ENCODE results near the gene FAM50B. TPM values are rescaled to one million over a fixed set of nuclear protein-coding genes. Genes with fewer than 3 reads are reported as not detected.
A peak's percentile ranks its signal among the peaks of the same experiment; 100 is the strongest.

Gene FAM50B
- total RNA-seq, 1 experiment from 2014 or later: 3.3 TPM

- H2BK5ac ChIP-seq (ENCODE audit: insufficient read length, low read length): no peak overlapping the region
- no peak overlapping the region for H4K8ac ChIP-seq (replicated peaks; ENCODE audit: insufficient read length, low read depth, low read length)
- no peak overlapping the region for H3K27ac ChIP-seq (ENCODE audit: insufficient read length, low read depth, low read length)
- H2AFZ ChIP-seq (ENCODE audit: low read length): no peak overlapping the region
- H3K4me2 ChIP-seq (ENCODE audit: insufficient read depth, insufficient read length, low read length): no peak overlapping the region
- H3K36me3 Mint-ChIP-seq (ENCODE audit: insufficient read depth in 1 of 3, low read depth in 3 of 3): no peaks in the 10 kb centered on the region
- H4K5ac ChIP-seq (ENCODE audit: insufficient read length, low read depth, low read length): no peak overlapping the region
- no peak overlapping the region for H4K91ac ChIP-seq (ENCODE audit: insufficient read length, low read depth, low read length)
- peaks cover 31% of the 10 kb centered on the region in 2 experiments for H3K4me1 Mint-ChIP-seq
- peak overlapping the region in 1 of 3 experiments; percentile 55; a peak in 2 of 7 replicates for H3K27ac Mint-ChIP-seq
- H3K27me3 ChIP-seq (ENCODE audit: insufficient read depth, low read length): no peaks in the 10 kb centered on the region
- no peak overlapping the region for H3T11ph ChIP-seq (ENCODE audit: low read length)
- WGBS (ENCODE audit: extremely low coverage, insufficient read length, low lambda C conversion rate): no CpG with 5 or more reads among the region's 9 CpGs
- H3K14ac ChIP-seq (ENCODE audit: insufficient read depth, low read length): no peak overlapping the region
- no peak overlapping the region for H3K9ac ChIP-seq (ENCODE audit: extremely low read depth, insufficient read length, low read length)
- no peak for DNase-seq
- H2BK20ac ChIP-seq (ENCODE audit: low read depth, low read length, poor library complexity, severe bottlenecking): no peak overlapping the region
- peaks cover 3% of the 10 kb centered on the region for H4K20me1 ChIP-seq (ENCODE audit: control insufficient read depth, insufficient read depth, insufficient read length)
- H3K9me3 ChIP-seq (ENCODE audit: control insufficient read depth, low read depth, low read length): no peaks in the 10 kb centered on the region
- no peak overlapping the region for H2BK120ac ChIP-seq (ENCODE audit: low read depth, low read length, poor library complexity, severe bottlenecking)
- H2BK15ac ChIP-seq (ENCODE audit: low read depth, low read length): no peak overlapping the region
- H3K9me3 Mint-ChIP-seq: peaks cover 0 to 4% of the 10 kb centered on the region in 2 experiments; a peak in 2 of 5 replicates
- no peak overlapping the region for H3K4me3 Mint-ChIP-seq
- peaks cover 9% of the 10 kb centered on the region for H3K27me3 Mint-ChIP-seq (ENCODE audit: low read depth)
- H3K79me2 ChIP-seq (ENCODE audit: insufficient read depth, low read length): no peaks in the 10 kb centered on the region
- no peak overlapping the region for H2BK12ac ChIP-seq (ENCODE audit: insufficient read length, low read depth, low read length)
- H3K56ac ChIP-seq (ENCODE audit: insufficient read length, low read depth, low read length): no peak overlapping the region
- H3K79me1 ChIP-seq (ENCODE audit: insufficient read depth, low read depth, low read length, poor library complexity, severe bottlenecking): no peaks in the 10 kb centered on the region
- H3K4ac ChIP-seq (ENCODE audit: low read depth, low read length): no peak overlapping the region
- no peaks in the 10 kb centered on the region for H3K23me2 ChIP-seq (ENCODE audit: insufficient read length, low read depth, low read length, poor library complexity, severe bottlenecking)
- no peak overlapping the region for H3K18ac ChIP-seq (ENCODE audit: insufficient read length, low read depth, low read length)
- peaks cover 11% of the 10 kb centered on the region; the same call in 1 of the 2 replicates for H3K4me1 ChIP-seq (ENCODE audit: insufficient read depth, low read length)
- H3K23ac ChIP-seq (ENCODE audit: insufficient read length, low read depth, low read length): no peak overlapping the region
- TF ChIP-seq CTCF (conservative IDR thresholded peaks at IDR 0.05): no peak
- no peak overlapping the region for H2AK5ac ChIP-seq (ENCODE audit: insufficient read length, low read length)
Measured at GRCh38 chr6:3899061-3899460, 49.9 kb downstream of the FAM50B start.
